H1 (cell line): ENCODE measurements around the gene DCLRE1B. TPM values are rescaled to one million over a fixed set of nuclear protein-coding genes. Genes with fewer than 3 reads are reported as not detected.

Experiments
- ATF2 ChIP-seq: IDR thresholded peaks from 2 replicates; pipeline ENCODE4 v1.6.1; 2012; ENCODE audit warnings: low read length, inconsistent platforms
- CHD7 ChIP-seq: fragments of 300-600 bp; sonication (generic); IDR thresholded peaks from 2 replicates; pipeline ENCODE4 v1.7.1; 2012; ENCODE audit warnings: low read length, moderate library complexity, mild to moderate bottlenecking, inconsistent platforms; ENCODE audit not compliant: insufficient replicate concordance
- EP300 ChIP-seq, 2 experiments: IDR thresholded peaks; 1 replicate in 1 of 2; 2 replicates in 1 of 2; pipeline ENCODE4 v1.6.1; 2011 to 2012; ENCODE audit warnings: low read depth in 2 of 2, low read length in 2 of 2, mild to moderate bottlenecking in 2 of 2, borderline replicate concordance in 1 of 2, inconsistent platforms in 1 of 2, moderate library complexity in 1 of 2
- polyA plus RNA-seq, 7 experiments: library from polyadenylated mRNA; depleted of rRNA in 3 of 7; stranded (reverse) in 5 of 7; unstranded in 2 of 7; fragments of >200 nt in 5 of 7; fragments of 200-250 nt in 2 of 7; gene quantifications; 1 replicate in 5 of 7; 2 replicates in 1 of 7; 4 replicates in 1 of 7; pipeline versions ENCODE4 v1.2.1 to v1.2.3, GENCODE V29; 2011 to 2013; ENCODE audit warnings: missing spikeins in 2 of 7, mixed read lengths in 2 of 7
- total RNA-seq: library from RNA; stranded (reverse); fragmentation: NEBNext Ultra II Directional; extraction: Animal tissue kit (Norgen Biotek cat#: 25700); gene quantifications from 2 replicates; pipeline ENCODE4 v1.2.1, GENCODE V29; 2021

DCLRE1B gene
- total and polyA plus RNA-seq, 2 of the 8 experiments (the other 6 are each of a cell fraction or from before 2014, with no cell fraction given): 5.5 to 11.0 TPM

GRCh38 chr1:113899111-113899510 is 6.0 kb upstream of the DCLRE1B start (continued):
- TF ChIP-seq ATF2 (no peak), EP300 (IDR thresholded peaks at IDR 0.05; ENCODE audit: borderline replicate concordance in 1 of 2, low read depth in 2 of 2, low read length in 2 of 2) (no peak), CHD7 (no peak)
